HFFc6 (cell line): ENCODE measurements around the gene SULF2. TPM values are rescaled to one million over a fixed set of nuclear protein-coding genes. Genes with fewer than 3 reads are reported as not detected.
"Not testable (repeated sequence)": the region's sequence is repeated elsewhere in the genome, so short reads cannot be mapped to it uniquely, and the experiment has no call there.

ENCODE experiments used
- DNase-seq: peaks from one replicate; pipeline ENCODE4 v3.0.0-alpha.2; 2018
- H3K27ac Mint-ChIP-seq: 2 replicates; pipeline ENCODE4 v1.8.0; 2020; ENCODE audit warnings: mild to moderate bottlenecking, mixed read lengths
- H3K27me3 Mint-ChIP-seq: 2 replicates; pipeline ENCODE4 v1.8.0; 2021; ENCODE audit warnings: mild to moderate bottlenecking, moderate library complexity, mixed read lengths; ENCODE audit not compliant: insufficient read depth
- H3K36me3 Mint-ChIP-seq: 2 replicates; pipeline ENCODE4 v1.8.0; 2021; ENCODE audit warnings: low read depth, mixed read lengths
- H3K4me1 Mint-ChIP-seq: 2 replicates; pipeline ENCODE4 v1.8.0; 2020; ENCODE audit warnings: low read depth, mixed read lengths
- H3K4me3 Mint-ChIP-seq: 2 replicates; pipeline ENCODE4 v1.8.0; 2020; ENCODE audit warnings: mild to moderate bottlenecking, moderate library complexity, mixed read lengths
- H3K9me3 Mint-ChIP-seq: 2 replicates; pipeline ENCODE4 v1.8.0; 2020; ENCODE audit warnings: mild to moderate bottlenecking, mixed read lengths
- CTCF ChIP-seq: fragments of 200-600 bp; sonication (generic); IDR thresholded peaks from 2 replicates; pipeline ENCODE4 v1.5.0; 2021; ENCODE audit warnings: antibody characterized with exemption, mild to moderate bottlenecking
- long read RNA-seq: library from polyadenylated mRNA; unstranded; transcript quantifications from one replicate; pipeline ENCODE4 v2.0.0, GENCODE V29; 2019
- total RNA-seq, 6 experiments: library from RNA; stranded (reverse); fragmentation: NEBNext Ultra II Directional; extraction: Animal tissue kit (Norgen Biotek cat#: 25700); gene quantifications; 2 replicates in 1 of 6; 3 replicates in 5 of 6; pipeline ENCODE4 v1.2.3, GENCODE V29; 2021

SULF2 gene
- total RNA-seq = 1 to 10 TPM in 1 of 6 experiments, under 1 TPM in 5; 0.23 to 1.3 (median 0.33) TPM
- long read RNA-seq, partial matches to known transcripts = 0 of 4 reads
- long read RNA-seq, other reads (novel, unspliced or antisense) = 4 of 4 reads

GRCh38 chr20:47785311-47785853, at the start of gene SULF2:
SULF2 (minus strand) TSS chr20:47785481; CDS start chr20:47757363, 28,118 bp downstream.
- Mint-ChIP-seq H3K36me3 (no peaks in the 10 kb centered on the region), H3K4me1 (peaks cover 7% of the 10 kb centered on the region), H3K27me3 (peaks cover 52% of the 10 kb centered on the region), H3K27ac (no peak within 1 kb of the TSS), H3K9me3 (no peaks in the 10 kb centered on the region), H3K4me3 (peak within 1 kb of the TSS; percentile 75)
- TF ChIP-seq CTCF = no peak
- no peak for DNase-seq

GRCh38 chr20:47831675-47832074, 46.4 kb upstream of the SULF2 start:
- H3K4me3 Mint-ChIP-seq, H3K36me3 Mint-ChIP-seq, H3K9me3 Mint-ChIP-seq, H3K4me1 Mint-ChIP-seq, H3K27ac Mint-ChIP-seq, DNase-seq, H3K27me3 Mint-ChIP-seq: not testable (repeated sequence)

- H3K9me3 Mint-ChIP-seq, H3K36me3 Mint-ChIP-seq, DNase-seq, H3K27ac Mint-ChIP-seq, H3K4me3 Mint-ChIP-seq, H3K27me3 Mint-ChIP-seq, H3K4me1 Mint-ChIP-seq: not testable (repeated sequence)
Observed at GRCh38 chr20:47826716-47827115, 41.4 kb upstream of the SULF2 start.

GRCh38 chr20:47826006-47826405, 40.7 kb upstream of the SULF2 start:
- H3K27me3 Mint-ChIP-seq = peaks cover 16% of the 10 kb centered on the region
- H3K9me3 Mint-ChIP-seq, H3K4me1 Mint-ChIP-seq, H3K36me3 Mint-ChIP-seq, H3K4me3 Mint-ChIP-seq, H3K27ac Mint-ChIP-seq, DNase-seq: not testable (repeated sequence)

GRCh38 chr20:47825011-47825762, 39.9 kb upstream of the SULF2 start:
- H3K9me3 Mint-ChIP-seq = no peaks in the 10 kb centered on the region
- H3K4me3 Mint-ChIP-seq = no peak overlapping the region
- no peak for TF ChIP-seq CTCF
- DNase-seq = no peak
- H3K4me1 Mint-ChIP-seq = no peaks in the 10 kb centered on the region
- no peaks in the 10 kb centered on the region for H3K36me3 Mint-ChIP-seq
- no peak overlapping the region for H3K27ac Mint-ChIP-seq
- H3K27me3 Mint-ChIP-seq = peaks cover 16% of the 10 kb centered on the region

- H3K27me3 Mint-ChIP-seq = peaks cover 21% of the 10 kb centered on the region
- not testable (repeated sequence) for H3K4me1 Mint-ChIP-seq, H3K27ac Mint-ChIP-seq, H3K4me3 Mint-ChIP-seq, H3K9me3 Mint-ChIP-seq, H3K36me3 Mint-ChIP-seq, DNase-seq
Observed at GRCh38 chr20:47823941-47824340, 38.7 kb upstream of the SULF2 start.

- DNase-seq = no peak
- Mint-ChIP-seq H3K36me3 (no peaks in the 10 kb centered on the region), H3K4me3 (no peak overlapping the region), H3K9me3 (no peaks in the 10 kb centered on the region), H3K4me1 (no peaks in the 10 kb centered on the region), H3K27me3 (peaks cover 28% of the 10 kb centered on the region), H3K27ac (no peak overlapping the region)
- TF ChIP-seq CTCF = no peak
Observed at GRCh38 chr20:47821481-47822100, 36.3 kb upstream of the SULF2 start.
